Chondrocyte (in vitro differentiated cells): ENCODE results near the gene BLOC1S3. TPM values are rescaled to one million over a fixed set of nuclear protein-coding genes. Genes with fewer than 3 reads are reported as not detected.
A peak's percentile ranks its signal among the peaks of the same experiment; 100 is the strongest.

Source experiments
- DNase-seq: peaks from one replicate; pipeline ENCODE4 v3.0.0; 2021; ENCODE audit warnings: mixed read lengths, low spot score
- H3K27ac Mint-ChIP-seq: one replicate; pipeline ENCODE4 v1.8.0; 2021; ENCODE audit warnings: mild to moderate bottlenecking, moderate library complexity, mixed read lengths; ENCODE audit not compliant: unreplicated experiment
- H3K27me3 Mint-ChIP-seq: 2 replicates; pipeline ENCODE4 v1.8.0; 2021; ENCODE audit warnings: low read depth, mixed read lengths
- H3K36me3 Mint-ChIP-seq: 2 replicates; pipeline ENCODE4 v1.8.0; 2021; ENCODE audit warnings: low read depth, mixed read lengths
- H3K4me1 Mint-ChIP-seq: 2 replicates; pipeline ENCODE4 v1.8.0; 2021; ENCODE audit warnings: low read depth, mild to moderate bottlenecking, mixed read lengths
- H3K4me3 Mint-ChIP-seq: one replicate; pipeline ENCODE4 v1.8.0; 2021; ENCODE audit warnings: mild to moderate bottlenecking, moderate library complexity, mixed read lengths; ENCODE audit not compliant: unreplicated experiment
- H3K9me3 Mint-ChIP-seq: 2 replicates; pipeline ENCODE4 v1.8.0; 2021; ENCODE audit warnings: low read depth, mixed read lengths
- CTCF ChIP-seq: fragments of 200-600 bp; sonication (generic); IDR thresholded peaks from 2 replicates; pipeline ENCODE4 v1.5.0; 2021; ENCODE audit warnings: antibody characterized with exemption, mild to moderate bottlenecking, moderate library complexity
- total RNA-seq: library from RNA; stranded (reverse); gene quantifications from 3 replicates; pipeline ENCODE4 v1.2.1, GENCODE V29; 2021

The BLOC1S3 gene
- total RNA-seq, 1 donor from 2014 or later: 21.0 TPM

GRCh38 chr19:45163751-45164460 is 14.7 kb upstream of the BLOC1S3 start:
- Mint-ChIP-seq H3K4me3 (no peak overlapping the region), H3K27me3 (peaks cover 4% of the 10 kb centered on the region), H3K27ac (no peak overlapping the region), H3K4me1 (peaks cover 3% of the 10 kb centered on the region), H3K9me3 (no peaks in the 10 kb centered on the region), H3K36me3 (no peaks in the 10 kb centered on the region)
- DNase-seq: no peak
- no peak for TF ChIP-seq CTCF

GRCh38 chr19:45164577-45165335 is 13.8 kb upstream of the BLOC1S3 start:
- Mint-ChIP-seq H3K36me3 (no peaks in the 10 kb centered on the region), H3K27ac (no peak overlapping the region), H3K4me1 (peaks cover 3% of the 10 kb centered on the region), H3K9me3 (no peaks in the 10 kb centered on the region), H3K27me3 (peaks cover 4% of the 10 kb centered on the region), H3K4me3 (no peak overlapping the region)
- peak; percentile 10 for TF ChIP-seq CTCF
- DNase-seq: no peak

- Mint-ChIP-seq H3K36me3 (no peaks in the 10 kb centered on the region), H3K27ac (no peak overlapping the region), H3K4me1 (peaks cover 3% of the 10 kb centered on the region)
Observed at GRCh38 chr19:45166723-45167252, 11.8 kb upstream of the BLOC1S3 start.

GRCh38 chr19:45168767-45169351 is 9.7 kb upstream of the BLOC1S3 start:
- peaks cover 3% of the 10 kb centered on the region for H3K4me1 Mint-ChIP-seq
- DNase-seq: no peak
- TF ChIP-seq CTCF: no peak
- no peaks in the 10 kb centered on the region for H3K9me3 Mint-ChIP-seq
- H3K4me3 Mint-ChIP-seq: no peak overlapping the region
- no peaks in the 10 kb centered on the region for H3K27me3 Mint-ChIP-seq
- no peaks in the 10 kb centered on the region for H3K36me3 Mint-ChIP-seq
- no peak overlapping the region for H3K27ac Mint-ChIP-seq

More at GRCh38 chr19:45166723-45167252, 11.8 kb upstream of the BLOC1S3 start:
- Mint-ChIP-seq H3K4me3 (no peak overlapping the region), H3K27me3 (no peaks in the 10 kb centered on the region), H3K9me3 (no peaks in the 10 kb centered on the region)
- no peak for DNase-seq
- no peak for TF ChIP-seq CTCF

- Mint-ChIP-seq H3K27me3 (no peaks in the 10 kb centered on the region), H3K4me3 (no peak overlapping the region), H3K4me1 (peaks cover 3% of the 10 kb centered on the region), H3K36me3 (no peaks in the 10 kb centered on the region), H3K27ac (no peak overlapping the region), H3K9me3 (no peaks in the 10 kb centered on the region)
- no peak for DNase-seq
- TF ChIP-seq CTCF: no peak
Observed at GRCh38 chr19:45169602-45170001, 9.0 kb upstream of the BLOC1S3 start.
